Measurements from ENCODE around the gene TMEM106C. TPM values are rescaled to one million over a fixed set of nuclear protein-coding genes. Genes with fewer than 3 reads are reported as not detected.

The TMEM106C gene
- total and polyA plus RNA-seq, 2 of the 13 experiments (the other 11 are each of a cell fraction or from before 2014, with no cell fraction given) = 132 to 192 TPM

DNA sequence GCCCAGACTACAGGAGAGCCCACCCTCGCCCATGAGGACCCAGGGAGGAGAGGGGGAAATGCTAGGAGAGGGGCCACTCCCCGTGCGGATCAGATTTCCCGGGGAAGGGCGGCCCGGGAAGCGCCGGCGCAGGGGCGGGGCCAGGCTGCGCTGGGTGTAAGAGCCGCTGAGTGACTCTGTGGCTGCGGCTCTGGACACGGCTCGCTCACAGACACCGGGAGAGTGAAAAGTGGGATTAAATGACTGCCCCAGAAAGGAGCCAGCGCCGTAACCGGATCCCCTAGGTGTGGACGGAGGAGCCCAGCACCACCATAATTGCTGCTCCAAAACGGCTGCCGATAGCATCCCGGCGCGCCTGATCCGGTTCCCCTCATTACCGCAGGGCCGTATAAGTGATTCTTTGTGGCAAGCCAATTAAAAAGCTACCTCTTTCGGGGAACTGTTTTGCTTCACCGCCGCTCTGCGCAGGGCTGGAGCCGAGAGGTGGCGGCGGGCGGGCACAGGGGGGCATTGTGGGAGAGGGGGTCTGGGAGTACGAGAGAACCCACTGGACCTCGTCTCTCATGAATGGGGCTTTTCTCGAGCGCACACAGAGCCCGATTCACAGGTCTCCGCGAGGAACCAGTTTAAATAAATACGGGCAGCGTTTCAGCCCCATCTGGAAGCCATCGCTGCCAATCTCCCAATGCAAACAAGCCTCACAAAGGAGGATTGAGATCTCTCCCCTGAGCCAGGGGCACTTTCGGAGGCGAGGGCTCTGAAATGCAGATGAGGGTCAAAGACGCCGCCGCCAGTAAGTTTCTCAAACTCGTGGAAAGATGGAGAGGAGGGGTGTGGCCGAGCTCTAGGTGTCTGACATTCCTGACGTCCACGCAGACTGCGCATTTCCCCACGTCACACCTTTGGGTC is 38.4 kb downstream of the TMEM106C start (continued):
- TF ChIP-seq, protein P1, sequence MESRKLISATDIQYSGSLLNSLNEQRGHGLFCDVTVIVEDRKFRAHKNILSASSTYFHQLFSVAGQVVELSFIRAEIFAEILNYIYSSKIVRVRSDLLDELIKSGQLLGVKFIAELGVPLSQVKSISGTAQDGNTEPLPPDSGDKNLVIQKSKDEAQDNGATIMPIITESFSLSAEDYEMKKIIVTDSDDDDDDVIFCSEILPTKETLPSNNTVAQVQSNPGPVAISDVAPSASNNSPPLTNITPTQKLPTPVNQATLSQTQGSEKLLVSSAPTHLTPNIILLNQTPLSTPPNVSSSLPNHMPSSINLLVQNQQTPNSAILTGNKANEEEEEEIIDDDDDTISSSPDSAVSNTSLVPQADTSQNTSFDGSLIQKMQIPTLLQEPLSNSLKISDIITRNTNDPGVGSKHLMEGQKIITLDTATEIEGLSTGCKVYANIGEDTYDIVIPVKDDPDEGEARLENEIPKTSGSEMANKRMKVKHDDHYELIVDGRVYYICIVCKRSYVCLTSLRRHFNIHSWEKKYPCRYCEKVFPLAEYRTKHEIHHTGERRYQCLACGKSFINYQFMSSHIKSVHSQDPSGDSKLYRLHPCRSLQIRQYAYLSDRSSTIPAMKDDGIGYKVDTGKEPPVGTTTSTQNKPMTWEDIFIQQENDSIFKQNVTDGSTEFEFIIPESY (CRISPR knock-in tag; IDR thresholded peaks at IDR 0.05) = no peak
- TF ChIP-seq HDAC1 (CRISPR knock-in tag; IDR thresholded peaks at IDR 0.05) (no peak), ZNF678 (CRISPR knock-in tag; IDR thresholded peaks at IDR 0.05) (no peak), ELF3 (CRISPR knock-in tag; IDR thresholded peaks at IDR 0.05) (no peak), GZF1 (CRISPR knock-in tag; IDR thresholded peaks at IDR 0.05) (no peak), ZNF619 (CRISPR knock-in tag; IDR thresholded peaks at IDR 0.05) (no peak), XBP1 (CRISPR knock-in tag; IDR thresholded peaks at IDR 0.05) (no peak), AGO2 (optimal IDR thresholded peaks at IDR 0.05; ENCODE audit: low read depth, low read length) (peak; percentile 71), NFATC3 (CRISPR knock-in tag; IDR thresholded peaks at IDR 0.05) (no peak), ZMYM4 (CRISPR knock-in tag; IDR thresholded peaks at IDR 0.05) (no peak), SETDB1 (CRISPR knock-in tag; IDR thresholded peaks at IDR 0.05; ENCODE audit: borderline replicate concordance) (no peak)
- TF ChIP-seq, protein P2, sequence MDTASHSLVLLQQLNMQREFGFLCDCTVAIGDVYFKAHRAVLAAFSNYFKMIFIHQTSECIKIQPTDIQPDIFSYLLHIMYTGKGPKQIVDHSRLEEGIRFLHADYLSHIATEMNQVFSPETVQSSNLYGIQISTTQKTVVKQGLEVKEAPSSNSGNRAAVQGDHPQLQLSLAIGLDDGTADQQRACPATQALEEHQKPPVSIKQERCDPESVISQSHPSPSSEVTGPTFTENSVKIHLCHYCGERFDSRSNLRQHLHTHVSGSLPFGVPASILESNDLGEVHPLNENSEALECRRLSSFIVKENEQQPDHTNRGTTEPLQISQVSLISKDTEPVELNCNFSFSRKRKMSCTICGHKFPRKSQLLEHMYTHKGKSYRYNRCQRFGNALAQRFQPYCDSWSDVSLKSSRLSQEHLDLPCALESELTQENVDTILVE (CRISPR knock-in tag; IDR thresholded peaks at IDR 0.05) = no peak
- TF ChIP-seq, protein P3, sequence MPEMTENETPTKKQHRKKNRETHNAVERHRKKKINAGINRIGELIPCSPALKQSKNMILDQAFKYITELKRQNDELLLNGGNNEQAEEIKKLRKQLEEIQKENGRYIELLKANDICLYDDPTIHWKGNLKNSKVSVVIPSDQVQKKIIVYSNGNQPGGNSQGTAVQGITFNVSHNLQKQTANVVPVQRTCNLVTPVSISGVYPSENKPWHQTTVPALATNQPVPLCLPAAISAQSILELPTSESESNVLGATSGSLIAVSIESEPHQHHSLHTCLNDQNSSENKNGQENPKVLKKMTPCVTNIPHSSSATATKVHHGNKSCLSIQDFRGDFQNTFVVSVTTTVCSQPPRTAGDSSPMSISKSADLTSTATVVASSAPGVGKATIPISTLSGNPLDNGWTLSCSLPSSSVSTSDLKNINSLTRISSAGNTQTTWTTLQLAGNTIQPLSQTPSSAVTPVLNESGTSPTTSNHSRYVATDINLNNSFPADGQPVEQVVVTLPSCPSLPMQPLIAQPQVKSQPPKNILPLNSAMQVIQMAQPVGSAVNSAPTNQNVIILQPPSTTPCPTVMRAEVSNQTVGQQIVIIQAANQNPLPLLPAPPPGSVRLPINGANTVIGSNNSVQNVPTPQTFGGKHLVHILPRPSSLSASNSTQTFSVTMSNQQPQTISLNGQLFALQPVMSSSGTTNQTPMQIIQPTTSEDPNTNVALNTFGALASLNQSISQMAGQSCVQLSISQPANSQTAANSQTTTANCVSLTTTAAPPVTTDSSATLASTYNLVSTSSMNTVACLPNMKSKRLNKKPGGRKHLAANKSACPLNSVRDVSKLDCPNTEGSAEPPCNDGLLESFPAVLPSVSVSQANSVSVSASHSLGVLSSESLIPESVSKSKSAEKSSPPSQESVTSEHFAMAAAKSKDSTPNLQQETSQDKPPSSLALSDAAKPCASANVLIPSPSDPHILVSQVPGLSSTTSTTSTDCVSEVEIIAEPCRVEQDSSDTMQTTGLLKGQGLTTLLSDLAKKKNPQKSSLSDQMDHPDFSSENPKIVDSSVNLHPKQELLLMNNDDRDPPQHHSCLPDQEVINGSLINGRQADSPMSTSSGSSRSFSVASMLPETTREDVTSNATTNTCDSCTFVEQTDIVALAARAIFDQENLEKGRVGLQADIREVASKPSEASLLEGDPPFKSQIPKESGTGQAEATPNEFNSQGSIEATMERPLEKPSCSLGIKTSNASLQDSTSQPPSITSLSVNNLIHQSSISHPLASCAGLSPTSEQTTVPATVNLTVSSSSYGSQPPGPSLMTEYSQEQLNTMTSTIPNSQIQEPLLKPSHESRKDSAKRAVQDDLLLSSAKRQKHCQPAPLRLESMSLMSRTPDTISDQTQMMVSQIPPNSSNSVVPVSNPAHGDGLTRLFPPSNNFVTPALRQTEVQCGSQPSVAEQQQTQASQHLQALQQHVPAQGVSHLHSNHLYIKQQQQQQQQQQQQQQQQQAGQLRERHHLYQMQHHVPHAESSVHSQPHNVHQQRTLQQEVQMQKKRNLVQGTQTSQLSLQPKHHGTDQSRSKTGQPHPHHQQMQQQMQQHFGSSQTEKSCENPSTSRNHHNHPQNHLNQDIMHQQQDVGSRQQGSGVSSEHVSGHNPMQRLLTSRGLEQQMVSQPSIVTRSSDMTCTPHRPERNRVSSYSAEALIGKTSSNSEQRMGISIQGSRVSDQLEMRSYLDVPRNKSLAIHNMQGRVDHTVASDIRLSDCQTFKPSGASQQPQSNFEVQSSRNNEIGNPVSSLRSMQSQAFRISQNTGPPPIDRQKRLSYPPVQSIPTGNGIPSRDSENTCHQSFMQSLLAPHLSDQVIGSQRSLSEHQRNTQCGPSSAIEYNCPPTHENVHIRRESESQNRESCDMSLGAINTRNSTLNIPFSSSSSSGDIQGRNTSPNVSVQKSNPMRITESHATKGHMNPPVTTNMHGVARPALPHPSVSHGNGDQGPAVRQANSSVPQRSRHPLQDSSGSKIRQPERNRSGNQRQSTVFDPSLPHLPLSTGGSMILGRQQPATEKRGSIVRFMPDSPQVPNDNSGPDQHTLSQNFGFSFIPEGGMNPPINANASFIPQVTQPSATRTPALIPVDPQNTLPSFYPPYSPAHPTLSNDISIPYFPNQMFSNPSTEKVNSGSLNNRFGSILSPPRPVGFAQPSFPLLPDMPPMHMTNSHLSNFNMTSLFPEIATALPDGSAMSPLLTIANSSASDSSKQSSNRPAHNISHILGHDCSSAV (CRISPR knock-in tag; IDR thresholded peaks at IDR 0.05; ENCODE audit: borderline replicate concordance) = no peak
- TF ChIP-seq, protein P4, sequence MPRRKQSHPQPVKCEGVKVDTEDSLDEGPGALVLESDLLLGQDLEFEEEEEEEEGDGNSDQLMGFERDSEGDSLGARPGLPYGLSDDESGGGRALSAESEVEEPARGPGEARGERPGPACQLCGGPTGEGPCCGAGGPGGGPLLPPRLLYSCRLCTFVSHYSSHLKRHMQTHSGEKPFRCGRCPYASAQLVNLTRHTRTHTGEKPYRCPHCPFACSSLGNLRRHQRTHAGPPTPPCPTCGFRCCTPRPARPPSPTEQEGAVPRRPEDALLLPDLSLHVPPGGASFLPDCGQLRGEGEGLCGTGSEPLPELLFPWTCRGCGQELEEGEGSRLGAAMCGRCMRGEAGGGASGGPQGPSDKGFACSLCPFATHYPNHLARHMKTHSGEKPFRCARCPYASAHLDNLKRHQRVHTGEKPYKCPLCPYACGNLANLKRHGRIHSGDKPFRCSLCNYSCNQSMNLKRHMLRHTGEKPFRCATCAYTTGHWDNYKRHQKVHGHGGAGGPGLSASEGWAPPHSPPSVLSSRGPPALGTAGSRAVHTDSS (CRISPR knock-in tag; conservative IDR thresholded peaks at IDR 0.05) = no peak
- TF ChIP-seq, protein P5, sequence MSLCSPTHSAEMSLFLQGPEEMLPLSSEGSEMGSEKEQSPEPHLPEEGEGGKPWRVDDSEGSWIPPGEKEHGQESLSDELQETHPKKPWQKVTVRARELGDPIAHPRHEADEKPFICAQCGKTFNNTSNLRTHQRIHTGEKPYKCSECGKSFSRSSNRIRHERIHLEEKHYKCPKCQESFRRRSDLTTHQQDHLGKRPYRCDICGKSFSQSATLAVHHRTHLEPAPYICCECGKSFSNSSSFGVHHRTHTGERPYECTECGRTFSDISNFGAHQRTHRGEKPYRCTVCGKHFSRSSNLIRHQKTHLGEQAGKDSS (CRISPR knock-in tag; IDR thresholded peaks at IDR 0.05; ENCODE audit: borderline replicate concordance, low read depth) = no peak

All from HepG2 (cell line).